GM18868 (cell line): Measurements from ENCODE around the gene ZNRF3.
A peak's percentile ranks its signal among the peaks of the same experiment; 100 is the strongest.

Experiments used
- ATAC-seq: cut with Tn5 transposase; IDR thresholded peaks from one replicate; pipeline ENCODE4 v1.9.1; 2021; ENCODE audit warnings: mild to moderate bottlenecking, moderate library complexity; ENCODE audit not compliant: unreplicated experiment

Gene ZNRF3

DNA sequence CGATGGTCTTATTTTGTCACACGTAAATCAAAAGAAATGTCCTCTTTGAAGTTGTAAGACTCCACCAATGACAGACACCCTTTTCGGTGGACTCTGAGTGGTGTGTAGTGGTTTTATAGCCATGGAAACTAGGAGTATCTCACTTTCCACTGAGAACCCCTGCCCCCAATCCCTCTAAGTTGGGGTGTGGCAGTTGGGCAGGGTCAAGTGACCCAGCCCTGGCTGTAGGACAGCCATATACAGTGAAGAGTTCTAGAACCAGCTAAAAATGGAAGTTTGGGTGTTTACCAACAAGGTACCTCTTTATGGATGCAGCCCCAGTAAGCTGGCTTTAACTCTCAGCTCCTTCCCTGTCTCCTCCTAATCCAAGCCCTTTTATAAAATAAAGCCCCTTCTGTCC is 173.1 kb downstream of the ZNRF3 start:
- ATAC-seq: no peak

DNA sequence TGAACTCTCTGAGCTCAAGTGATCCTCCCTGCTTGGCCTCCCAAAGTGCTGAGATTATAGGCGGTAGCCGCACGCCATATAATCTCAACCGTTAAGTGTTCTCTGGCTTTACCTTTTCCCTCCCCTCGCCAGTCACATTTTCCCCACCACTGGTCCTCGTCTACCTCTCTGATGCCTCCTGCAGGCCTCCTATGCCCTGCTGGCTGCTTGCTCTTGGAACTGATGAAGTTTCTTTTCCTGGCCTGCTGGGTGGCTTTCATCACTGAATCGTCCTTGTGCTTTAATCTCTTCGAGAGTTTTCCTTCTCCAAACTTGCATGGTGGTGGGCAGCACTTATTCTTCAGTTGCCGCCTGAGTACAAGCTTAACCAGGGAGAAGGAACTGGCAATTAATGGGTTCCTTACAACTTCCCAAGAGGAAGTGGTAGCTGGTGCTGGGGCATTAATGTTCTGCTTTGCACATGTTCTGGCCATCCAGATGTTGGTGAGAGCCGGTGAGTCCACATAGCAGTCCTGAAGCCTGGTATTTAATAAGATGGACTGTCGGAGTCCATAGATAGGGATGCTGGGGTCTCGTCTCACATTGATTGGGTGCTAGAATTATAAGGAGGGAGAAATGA is 177.0 kb downstream of the ZNRF3 start:
- ATAC-seq: no peak

DNA sequence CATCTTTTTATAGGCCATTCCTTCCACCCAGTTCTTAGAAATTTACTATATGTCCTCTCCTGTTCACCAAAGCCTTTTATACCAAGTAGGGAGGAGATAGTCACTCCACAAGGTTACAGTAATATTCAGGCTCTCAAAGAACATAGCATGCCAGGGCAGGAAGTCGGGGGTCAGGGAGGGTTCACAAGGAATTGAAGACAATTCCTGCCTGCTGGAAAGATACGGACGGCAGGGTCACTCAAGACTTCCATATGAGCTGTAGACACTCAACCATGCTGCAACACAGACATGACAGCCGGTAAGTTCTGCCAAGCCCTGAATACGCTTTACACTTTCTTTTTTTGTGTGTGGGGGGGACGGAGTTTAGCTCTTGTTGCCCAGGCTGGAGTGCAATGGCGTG is 177.6 kb downstream of the ZNRF3 start:
- ATAC-seq: no peak

DNA sequence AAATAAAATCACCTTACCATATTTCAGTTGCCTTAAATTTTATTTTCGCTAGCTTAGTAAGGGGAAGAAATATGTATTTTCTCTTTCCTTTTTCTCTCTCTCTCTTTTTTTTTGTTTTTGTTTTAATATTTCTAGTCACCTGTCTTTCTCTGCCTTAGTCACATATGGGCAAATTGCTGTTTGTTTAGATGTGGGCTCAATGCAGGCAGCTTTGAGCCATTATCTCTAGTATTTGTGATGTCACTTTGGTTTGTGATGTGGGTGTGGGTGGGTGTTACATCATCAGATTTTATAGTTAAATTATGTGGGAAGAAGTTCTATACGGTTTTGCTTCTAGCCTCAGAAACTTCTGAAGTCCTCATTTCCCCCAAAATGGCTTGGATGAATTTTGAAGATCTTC is 178.4 kb downstream of the ZNRF3 start, which contains the start of gene C22orf31:
Gene C22orf31, minus strand, starts transcription at position 59 of the 400 bp plus-strand sequence. Its CDS starts 39 bp downstream, at position 20.
- ATAC-seq: no peak

DNA sequence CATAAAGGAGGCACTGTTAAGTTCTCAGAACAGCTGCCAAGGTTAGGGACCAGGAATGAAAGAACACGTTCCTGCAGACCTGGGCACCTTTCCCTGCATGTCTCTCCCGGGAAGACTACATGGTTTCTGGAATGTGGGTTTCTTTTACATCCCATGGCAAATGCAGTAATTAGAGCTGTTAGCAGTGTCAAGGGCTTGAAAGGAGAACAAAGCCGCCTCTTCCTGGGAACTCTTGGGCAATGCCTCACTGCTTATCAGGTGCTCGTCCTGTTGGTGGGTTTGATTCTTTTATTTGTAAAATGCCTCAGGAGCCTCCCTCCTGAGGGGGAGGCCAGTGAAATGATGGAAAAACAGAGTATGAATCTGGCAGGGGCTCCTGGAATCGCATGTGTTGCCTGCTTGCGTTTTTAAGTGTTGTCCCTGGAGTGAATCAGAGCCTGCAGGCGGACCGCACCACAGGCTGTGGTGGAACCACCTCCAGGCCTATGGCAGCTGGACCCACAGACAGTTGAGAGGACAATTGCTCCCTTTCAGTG is 179.0 kb downstream of the ZNRF3 start:
- no peak for ATAC-seq

DNA sequence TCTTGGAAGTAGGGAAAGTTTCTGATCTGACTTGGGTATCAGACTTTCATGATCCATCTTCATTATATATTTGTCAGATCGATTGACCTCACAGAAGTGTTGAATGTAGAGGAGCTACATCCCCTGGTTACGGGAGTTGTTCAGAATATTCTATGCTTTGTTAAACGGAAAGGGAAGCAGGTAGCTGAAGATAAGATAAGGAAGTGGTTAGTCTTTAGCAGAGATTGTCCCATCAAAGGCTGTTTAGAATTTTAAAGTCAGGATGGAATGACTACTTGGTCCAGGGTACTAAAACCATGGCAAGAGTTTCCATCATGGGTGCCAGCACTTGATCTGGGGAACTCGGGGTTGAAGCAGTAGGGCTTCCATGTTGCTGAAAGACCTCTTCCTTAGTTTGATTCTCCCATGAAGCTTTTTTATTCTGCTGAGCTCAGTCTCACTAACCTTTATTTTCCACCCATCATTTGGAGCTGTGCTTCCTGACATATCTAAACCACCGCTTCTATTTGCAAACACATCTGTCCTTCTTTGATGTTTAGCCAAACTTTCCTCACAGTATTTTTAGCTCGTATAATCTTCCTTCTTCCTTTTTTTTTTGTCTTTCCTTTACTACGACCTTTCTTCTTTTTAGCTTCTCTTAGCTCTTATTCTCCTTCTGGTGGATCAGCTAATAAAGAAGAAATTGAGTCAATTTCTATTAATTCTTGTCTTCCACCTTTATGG is 182.3 kb downstream of the ZNRF3 start:
- no peak for ATAC-seq

DNA sequence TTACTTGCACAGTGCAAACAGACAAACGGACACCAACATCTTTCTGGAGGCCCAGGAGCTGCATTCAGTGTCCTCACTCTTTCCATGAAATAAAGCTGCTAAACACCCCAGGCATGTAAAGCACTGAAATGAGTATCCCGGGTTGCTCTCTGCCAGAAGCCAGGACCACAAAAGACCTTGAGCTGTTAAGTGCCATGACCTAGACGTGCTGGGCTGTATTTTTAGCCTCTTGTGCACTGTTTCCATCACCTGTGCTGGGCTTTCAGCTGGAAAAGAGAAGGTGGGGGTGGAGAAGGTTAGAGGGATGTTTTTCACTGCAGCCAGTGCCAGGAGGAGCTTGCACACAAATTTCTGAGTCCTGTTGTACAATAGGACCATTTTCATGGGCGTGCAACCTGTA is 186.1 kb downstream of the ZNRF3 start:
- ATAC-seq: no peak

DNA sequence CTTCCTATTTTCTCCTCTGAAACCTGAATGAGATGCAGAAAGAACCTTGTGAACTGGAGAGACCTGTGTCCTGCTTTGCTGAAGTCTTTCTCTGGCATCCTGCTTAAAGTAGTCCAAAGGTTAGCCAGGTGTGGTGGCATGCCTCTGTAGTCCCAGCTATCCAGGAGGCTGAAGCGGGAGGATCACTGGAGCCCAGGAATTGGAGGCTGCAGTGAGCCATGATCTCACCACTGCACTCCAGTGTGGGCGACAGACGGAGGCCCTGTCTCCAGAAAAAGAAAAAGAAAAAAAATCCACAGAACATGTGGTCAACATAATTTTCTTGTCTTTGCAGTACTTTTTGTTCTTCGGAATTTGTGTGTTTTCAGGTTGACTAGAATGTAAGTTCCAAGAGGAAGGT is 187.1 kb downstream of the ZNRF3 start:
- no peak for ATAC-seq

DNA sequence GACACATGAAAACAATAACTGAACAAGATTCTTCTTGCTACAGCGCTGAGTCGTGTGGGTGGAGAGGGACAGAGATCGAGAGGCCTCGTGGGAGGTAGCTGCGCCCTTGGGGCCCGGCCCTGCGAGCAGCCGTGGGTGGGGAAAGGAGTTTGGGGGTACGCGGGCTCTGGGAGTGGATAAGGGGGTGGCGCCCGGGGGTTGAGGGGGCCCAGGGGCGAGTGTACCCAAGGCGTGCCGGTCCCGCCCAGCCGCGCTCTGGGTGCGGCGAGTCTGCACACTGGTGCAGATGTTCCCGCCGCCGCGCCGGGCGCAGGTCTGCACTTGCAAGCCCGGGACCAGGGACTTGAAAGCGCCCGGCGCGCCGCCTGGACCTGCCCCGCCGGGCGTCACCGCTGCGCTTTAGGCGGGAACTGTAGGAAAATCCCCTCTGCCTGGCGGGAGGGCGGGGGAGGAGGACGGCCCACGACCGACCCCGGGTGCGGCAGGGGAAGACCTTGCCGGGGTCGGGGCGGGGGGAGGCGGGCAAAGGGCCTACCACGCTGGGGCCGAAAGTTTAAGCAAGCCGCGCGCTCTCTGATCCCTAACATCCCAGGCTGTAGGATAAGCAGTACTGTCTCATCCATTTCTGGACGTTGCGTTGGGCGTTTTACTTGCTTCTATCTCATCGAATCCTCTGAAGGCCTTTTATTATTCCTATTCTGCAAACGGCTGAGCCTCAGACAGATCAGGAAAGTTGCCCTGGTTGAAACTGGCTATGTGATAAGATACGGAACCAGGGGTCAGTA is 188.1 kb downstream of the ZNRF3 start:
- no peak for ATAC-seq

DNA sequence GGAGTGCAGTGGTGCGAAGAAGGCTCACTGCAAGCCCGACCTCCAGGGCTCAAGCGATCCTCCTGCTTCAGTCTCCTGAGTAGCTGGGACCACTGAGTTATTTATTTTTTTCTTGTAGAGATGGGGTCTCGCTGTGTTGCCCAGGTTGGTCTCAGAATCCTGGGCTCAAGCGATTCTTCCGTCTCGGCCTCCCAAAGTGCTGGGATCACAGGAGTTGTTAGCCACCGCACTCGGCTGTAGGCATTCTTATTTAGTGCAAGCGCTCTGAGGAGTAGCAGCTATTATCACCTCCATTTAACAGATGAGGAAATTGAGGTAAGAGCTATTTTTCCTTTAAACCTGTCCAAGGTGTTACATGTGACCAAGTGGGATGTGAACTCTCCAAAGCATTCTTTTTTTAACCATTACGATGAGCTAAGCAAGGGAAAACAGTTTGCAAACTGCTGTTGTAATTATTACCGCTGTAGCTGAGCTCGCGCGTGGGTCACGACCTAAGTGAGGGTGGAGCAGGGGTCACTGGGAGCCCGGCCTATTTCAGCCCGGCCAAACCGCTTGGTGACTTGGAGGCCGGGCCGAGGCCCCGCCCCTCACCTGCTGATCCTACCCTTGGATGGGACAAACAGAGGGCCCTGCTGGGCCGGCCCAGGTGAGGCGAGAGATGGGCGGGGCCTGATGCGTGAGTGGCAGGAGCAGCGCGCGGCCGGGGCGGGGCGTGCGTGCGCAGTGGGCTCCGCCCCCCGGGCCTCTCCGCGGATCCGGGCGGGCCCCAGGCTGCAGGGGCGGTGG is 189.0 kb downstream of the ZNRF3 start:
- ATAC-seq: peak; percentile 86

DNA sequence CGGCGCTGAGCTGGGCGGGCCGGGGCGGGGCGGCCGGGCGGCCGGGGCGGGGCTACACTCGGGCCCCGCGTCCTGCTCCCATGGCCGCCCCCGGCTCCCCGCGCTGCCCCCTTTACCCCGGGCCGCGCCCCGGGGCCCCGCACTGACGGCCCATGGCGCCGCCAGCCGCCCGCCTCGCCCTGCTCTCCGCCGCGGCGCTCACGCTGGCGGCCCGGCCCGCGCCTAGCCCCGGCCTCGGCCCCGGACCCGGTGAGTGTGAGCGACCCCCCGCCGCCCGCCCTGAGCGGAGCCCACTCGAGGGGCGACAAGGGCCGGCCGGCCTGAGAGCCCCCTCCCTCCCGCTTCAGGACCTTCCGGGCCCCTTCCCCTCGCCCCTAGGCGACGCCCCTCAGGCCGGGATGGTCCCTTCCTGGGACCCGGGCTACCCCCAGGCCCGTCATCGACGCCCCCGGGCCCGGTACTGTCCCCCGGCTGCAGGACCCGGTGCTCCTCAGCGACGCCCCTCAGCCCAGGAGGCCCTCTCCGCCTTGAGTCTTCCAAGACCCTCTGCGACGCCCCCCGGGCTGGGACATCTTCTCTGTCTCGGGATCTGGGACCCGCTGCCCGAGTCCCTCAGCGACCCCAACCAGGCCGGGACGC is 189.7 kb downstream of the ZNRF3 start, which contains the start of gene KREMEN1:
Gene KREMEN1, plus strand, starts transcription at position 57 of the 639 bp plus-strand sequence. Its CDS starts 96 bp downstream, at position 153.
- ATAC-seq: no peak

DNA sequence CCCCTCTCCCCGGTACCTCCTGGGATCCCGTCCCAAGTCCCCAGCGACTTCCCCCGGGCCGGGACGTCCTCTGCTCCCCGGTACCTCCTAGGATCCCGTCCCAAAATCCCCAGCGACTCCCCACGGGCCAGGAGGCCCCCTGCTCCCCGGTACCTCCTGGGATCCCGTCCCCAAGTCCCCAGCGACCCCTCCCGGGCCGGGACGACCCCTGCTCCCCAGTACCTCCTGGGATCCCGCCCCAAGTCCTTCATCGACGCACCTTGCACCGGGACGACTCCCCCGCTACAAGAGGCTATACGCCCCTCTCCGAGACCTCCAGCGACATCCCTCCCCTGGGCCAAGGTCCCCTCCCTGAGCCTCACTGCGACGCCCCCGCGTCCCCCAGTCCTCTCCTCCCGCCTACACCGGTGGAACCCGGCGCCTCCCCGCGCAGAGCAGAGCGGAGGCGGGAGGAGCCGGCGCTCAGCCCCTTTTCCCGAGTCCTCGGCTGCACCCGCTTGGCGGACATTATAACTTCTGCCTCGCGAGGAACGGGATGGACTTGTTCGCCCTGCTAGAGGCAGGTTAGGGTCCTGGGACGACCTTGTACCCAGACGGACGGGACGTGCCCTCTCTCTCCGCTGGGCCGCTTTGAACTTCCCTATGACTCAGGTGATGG is 190.4 kb downstream of the ZNRF3 start:
- ATAC-seq: no peak

DNA sequence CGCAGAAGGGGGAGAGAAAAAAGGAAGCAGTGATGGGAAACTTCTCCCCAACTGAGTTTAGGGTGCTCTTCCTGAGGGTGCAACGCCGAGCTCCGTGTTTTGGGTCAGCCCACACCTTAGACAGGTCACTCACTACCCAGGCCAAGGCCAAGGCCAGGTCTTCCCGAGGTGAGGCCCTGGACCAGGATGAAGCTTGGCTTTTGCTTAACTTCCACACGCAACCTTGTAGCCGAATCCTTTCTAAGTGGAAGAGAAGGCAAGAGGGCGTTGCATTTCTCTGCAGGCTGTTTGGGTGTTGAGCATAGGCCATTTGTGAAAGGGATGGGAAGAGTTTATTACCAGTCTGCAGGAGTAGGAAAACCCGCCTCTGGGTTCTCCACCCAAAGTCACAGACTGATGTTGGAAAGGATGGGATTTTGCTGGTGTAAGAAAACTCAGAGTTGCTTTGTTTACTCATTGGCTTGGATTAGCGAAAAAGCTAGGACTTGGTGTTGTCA is 191.0 kb downstream of the ZNRF3 start:
- ATAC-seq: no peak

DNA sequence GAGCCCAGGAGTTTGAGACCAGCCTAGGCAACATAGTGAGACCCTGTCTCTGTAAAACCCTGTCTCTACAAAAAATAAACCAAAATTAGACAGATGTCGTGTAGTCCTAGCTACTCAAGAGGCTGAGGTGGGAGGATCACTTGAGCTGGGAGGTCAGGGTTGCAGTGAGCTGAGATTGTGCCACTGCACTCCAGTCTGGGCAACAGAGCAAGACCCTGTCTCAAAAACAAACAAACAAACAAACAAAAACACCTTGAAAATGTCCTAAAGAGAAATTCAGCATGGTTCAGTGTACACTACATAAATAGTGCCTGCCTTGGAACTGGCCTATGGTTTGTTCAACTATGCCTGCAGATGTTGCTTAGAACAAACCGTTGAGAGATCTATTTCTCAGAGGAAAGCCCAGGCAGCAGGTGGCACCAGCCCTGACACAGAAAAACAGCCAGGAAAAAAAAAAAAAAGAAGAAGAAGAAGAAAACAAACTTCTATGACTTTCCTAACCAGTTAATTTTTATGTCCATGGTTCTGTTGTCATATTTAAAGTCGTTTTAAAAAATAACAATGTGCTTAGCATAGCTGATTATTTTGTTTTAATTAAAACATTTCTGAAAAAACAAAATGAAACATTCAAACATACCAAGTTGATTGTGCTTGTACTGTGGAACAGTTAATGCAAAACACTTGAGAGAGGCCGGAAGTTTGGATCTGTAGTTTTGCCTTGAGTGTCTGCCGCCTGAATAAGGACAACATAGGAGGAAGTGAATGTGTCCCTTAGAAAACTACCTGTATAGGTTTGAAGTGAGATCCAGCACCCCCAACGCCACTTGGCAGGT is 194.9 kb downstream of the ZNRF3 start:
- ATAC-seq: no peak

DNA sequence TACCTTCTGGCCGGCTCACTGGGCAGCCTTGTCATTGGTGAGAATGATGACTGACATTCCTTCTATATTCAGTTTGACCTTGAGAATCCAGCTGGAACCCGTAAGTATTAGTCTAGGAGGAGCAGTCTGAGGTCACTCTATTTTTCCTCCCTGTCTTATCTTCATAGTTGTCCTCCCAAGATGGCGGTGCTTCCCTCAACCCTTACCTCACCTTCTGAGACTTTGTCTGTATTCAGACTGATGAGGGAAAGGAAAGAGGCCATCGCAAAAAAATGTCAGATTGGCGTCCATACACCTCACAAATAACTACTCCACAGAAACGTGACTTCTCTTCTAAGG is 195.5 kb downstream of the ZNRF3 start:
- no peak for ATAC-seq

DNA sequence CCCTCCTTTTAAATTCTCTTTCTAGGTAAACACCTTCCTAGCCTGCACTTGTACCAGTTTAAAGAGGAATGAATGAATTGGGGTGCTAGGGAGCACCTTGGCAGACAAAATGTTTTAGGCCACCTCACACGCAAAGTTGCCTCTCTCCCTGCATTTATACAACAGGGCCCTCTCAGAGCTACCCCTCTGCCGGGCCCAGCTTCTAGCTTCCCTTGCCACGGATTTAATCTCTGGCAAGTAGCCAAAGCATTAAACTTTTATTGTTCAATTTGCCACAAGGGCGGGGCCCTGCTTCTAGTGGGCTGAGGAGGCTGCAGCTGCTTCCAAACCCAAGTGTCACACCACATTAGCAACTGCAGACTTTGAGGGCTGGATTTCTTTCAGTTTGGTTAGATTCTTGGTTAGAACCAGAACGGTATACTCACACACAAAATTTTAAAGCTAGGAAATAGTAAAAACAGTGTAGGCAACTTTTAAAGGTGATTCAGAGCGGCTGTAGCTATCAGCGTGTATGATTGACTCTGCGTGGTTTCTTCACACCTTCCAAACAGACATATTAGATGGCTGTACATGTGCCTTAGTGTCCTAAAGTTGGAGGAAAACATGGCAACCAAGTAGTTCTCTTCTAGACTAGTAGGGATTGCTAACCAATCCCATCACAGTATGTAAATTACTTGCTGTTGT is 196.0 kb downstream of the ZNRF3 start:
- no peak for ATAC-seq

DNA sequence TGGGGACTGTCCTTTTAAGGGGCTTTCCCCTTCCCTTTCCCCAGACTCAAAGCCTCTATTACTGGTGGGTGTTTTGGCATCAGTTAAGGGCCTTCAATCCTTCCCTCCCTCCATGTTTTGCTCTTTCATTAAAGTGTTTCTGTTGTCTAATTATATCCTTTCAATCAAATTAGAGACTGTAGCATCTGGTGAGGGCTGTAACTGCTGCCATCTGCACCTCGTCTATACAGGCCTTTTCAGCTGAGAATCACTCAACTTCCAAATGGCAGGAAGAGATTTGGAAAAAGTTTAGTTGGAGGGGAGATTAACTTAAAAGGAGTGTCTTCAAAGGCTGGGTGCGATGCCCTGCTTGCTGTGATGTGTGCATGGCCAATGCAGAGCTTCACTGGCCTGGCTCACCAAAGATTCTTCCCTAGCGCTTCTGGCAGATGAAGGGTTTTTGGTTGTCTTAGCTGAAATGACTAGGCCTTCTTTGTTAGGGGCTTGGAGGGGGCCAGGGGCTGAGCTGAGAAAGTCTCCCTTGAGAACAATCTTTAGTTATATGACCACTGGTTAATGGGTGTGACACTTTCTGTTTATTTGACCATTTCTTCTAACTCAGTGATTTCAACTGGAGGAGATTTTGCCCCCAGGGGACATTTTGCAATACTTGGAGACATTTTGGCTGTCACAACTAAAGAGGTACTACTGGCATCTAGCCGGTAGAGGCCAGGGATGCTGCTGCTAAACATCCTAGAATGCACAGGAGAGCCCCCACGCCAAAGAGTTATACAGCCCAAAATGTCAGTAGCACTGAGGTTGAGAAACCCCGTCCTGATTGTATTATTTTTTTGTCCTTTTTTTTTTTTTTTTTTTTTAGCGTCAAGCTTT is 197.0 kb downstream of the ZNRF3 start:
- ATAC-seq: no peak
